HG02884 (cell line): ENCODE results near the gene CCKAR.

Experiments used
- ATAC-seq: cut with Tn5 transposase; IDR thresholded peaks from one replicate; pipeline ENCODE4 v1.9.1; 2021; ENCODE audit warnings: mild to moderate bottlenecking, moderate library complexity; ENCODE audit not compliant: unreplicated experiment

The CCKAR gene

DNA sequence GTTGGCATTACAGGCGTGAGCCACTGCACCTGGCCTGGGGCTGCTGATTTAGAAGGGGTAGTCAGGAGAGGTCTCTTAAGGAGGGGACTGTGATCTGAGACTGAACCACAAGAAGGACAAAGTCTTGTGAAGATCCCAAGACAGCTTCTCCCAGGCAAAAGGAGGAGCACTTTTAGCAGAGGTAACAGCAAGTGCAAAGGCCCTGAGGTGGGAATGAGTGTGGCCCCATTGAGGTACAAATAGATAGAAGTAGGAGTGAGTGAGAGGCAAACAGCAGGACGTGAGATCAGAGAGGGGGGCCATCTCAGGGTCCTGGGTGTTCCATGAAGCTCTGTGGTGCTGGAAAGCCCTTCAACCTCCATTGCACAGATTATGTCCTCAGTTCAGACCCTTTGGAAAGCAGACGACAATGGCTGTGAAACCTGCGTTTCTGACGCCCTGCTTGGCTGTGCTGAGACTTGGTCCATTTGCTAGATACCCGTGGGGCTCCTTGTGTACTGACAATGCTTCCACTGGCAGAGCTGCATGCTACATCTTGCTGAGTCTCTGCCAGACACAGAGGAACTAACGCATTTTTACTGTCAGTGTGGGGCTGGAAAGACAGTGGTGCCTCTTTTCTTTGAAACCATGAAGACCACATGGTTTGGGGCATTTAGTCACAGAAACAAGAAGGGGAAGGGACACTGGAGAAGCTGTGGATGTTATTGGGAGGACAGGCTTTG lies 1.3 kb upstream of the CCKAR start:
- ATAC-seq: no peak

DNA sequence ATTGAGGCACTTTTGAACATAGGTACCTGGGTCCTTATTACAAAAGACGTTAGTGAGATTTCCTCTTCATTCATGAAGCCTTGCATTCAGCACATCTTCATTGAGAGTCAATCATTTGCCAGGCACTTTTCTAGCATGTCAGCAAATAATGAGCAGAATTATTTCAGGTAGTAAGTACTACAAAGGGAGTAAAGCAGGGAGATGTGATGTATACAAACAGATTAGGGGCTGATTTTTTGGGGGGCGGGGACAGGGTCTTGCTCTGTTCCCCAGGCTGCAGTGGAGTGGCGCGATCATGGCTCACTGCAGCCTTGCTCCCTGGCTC lies 638 bp upstream of the CCKAR start:
- ATAC-seq: no peak

DNA sequence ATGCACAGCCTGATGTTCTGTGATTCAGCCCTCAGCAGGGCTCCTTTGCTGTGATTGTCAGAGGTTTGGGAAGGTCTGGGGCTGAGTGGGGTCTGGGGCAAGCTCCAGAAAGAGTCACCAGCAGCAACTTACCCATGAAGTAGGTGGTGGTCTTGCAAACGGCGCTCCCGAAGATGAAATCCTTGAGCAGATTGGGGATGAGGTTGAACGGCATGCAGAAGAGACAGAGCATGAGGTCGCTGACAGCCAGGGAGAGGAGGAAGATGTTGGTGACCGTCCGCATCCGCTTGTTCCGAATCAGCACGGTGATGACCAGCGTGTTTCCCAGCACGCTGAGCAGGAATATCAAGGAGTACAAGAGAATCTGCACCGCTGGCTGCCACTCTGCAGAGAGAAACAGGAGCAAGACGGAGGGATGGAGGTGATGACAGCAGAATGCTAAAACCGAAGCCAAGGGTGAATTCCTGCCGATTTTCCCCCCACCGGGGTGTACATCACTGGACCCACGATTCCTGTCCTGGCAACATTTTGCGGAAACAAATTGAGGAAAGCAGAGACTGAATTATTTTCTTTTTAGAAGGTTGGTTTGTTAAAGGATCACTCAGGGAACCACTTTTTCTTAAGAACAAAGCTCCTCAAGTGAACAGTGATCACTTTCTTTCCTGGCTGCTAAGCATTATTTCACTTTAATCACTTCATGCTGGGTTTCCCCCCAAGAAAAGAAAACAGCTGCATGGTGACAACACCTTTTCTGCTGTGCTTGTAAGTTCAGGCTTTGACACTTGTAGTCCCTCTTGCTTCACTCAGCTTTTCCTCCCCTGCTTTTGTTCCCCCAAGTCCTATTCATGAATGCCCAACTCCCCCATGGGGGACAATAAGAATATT lies 941 bp downstream of the CCKAR start:
- no peak for ATAC-seq

DNA sequence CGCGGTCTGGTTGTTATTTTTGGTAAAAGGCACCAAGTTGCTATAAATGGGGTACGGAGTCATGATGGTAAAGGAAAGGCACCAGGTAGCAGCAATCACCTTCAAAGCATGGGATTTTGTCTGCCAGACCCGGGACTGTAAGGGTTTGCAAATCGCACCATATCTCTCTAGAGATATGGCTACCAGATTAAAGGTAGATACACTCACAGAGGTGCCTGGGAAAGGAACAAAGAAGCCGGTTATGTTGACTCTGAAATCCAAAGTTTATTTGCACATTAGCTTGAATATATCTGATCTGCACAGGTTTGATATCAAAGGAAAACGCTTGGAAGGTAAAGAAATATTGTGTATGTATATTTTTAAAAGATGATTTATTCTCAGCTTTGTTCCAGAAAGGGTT lies 4.6 kb downstream of the CCKAR start:
- no peak for ATAC-seq

DNA sequence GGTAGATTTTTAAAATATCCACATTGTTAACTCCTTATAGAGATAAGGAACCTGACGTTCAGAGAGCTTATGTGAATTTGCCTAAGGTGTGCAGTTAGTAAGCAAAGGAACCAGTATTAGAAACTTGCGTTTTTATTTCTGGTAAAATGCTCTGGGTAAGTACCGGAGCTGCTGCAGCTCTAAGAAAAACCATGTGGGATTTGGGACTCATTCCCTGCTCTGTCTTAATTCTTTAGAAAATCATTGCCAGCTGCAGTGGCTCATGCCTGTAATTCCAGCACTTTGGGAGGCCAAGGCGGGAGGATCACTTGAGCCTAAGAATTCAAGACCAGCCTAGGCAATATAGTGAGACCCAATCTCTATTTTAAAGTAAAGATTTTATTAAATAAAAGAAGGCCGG lies 5.8 kb downstream of the CCKAR start:
- no peak for ATAC-seq

DNA sequence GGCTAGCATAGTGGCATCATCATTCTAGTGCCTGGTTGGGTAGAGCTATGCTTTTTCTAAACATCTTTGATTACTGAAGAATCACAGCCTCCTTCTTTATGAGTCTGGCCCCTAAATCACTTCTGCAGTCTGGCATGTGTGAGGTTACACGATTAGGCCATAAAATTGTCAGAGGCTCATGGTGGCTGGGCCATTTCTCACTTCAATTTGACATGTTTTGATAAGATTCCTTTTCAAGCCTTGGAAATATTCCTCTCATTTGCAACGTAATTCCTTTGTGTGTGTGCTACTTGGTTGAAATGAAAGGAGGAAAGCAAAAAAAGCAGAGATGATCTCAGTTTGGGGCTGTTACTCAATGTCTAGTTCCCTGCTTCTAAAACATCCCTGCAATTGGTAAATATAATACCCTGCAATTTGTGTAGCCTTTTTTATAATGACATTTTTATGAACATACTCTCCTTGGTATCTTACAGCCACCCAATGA lies 6.2 kb downstream of the CCKAR start:
- no peak for ATAC-seq

DNA sequence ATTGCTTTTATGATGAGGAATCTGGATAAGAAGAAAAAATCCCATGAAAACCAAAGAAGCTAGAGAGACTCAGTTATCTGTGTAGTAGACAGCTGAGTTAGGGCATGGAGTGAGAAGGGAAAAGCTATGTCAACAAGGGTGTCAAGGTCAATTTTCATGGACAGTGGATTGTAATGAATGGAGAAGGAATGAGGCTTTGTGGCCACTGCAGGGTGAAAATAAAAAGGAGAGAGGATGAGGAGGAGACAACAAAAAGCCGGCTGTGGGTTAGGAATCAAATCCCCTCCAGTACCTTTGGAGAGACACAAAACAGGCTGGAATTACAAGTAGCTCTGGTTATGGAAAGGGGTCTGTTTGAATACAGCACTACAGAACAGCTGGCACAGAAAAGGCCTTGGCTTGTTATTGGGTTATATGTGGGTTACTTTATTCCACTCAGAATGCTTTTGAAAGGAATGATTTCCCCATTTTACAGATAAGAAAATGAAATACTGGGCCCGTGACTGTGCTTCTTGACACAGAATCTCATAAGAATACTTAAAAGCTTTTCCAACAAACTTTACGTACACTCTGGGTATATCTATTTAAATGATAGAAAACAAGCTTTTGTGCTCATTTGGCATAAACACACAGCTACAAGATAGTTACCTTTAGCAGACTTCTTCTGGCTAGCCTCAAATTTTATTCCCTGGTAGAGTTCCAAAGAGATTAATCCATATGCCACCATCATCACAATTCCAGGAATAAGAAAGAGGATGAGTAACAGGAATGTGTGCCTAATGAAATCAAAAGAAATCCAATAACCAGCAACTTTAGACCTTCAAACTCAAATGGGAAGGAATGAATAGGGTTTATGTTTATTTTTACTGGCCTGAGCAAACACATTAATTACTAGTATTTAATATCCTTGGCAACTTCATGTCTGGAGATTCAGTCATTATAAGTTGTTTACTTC lies 7.5 kb downstream of the CCKAR start:
- no peak for ATAC-seq

DNA sequence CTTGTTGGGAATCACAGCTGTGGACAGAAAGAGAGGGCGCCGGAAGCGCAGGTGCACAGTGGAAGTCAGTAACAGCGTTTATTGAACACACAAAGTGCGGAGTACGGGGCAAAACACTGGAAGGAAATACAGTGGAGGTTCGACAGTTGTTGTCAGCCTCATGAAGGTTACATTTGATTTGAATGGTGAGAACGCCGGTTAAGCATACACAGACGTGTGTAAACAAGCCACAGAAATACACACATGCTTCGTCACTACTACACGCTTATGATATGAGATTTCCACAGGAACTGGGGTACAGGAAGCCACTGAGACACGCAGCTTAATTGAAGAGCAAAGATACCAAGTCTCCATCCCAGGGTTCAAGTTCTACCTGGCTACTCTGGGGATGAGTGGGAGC lies 12.0 kb downstream of the CCKAR start:
- no peak for ATAC-seq

DNA sequence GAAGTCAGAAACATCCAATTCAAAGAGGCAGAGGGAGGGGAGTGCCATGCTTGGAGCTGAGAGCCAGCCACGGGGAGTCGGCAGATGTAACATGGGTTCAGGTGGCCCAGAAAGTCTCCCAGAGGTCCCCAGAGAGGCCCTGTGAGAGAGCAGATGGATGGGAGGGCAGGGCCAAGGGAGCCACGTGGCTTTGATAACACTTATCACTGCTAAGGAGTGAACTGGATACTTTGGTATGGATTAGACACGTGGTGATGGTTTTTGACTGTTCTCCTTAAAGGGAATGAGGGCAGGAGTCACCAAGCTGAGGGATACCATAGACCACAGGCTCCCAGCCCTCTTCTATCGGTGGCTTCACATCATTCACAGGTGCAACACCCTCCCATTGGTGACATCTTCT lies 13.7 kb downstream of the CCKAR start:
- ATAC-seq: no peak

DNA sequence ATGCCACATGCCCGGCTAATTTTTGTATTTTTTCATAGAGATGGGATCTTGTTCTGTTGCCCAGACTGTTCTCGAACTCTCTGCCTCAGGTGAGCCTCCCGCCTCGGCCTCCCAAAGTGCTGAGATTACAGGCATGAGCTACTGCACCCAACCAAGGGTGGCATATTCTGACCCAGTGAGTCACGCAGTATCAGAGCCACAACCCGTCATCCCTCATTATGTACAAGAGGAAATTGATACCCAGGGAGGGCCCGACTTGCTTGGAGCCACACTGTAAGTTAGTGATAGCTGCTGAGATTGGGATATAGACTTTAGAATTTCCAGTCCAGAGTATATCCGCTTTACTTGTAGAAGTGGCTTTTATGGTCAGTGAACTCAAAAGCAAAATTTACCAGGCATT lies 14.6 kb downstream of the CCKAR start:
- ATAC-seq: no peak

DNA sequence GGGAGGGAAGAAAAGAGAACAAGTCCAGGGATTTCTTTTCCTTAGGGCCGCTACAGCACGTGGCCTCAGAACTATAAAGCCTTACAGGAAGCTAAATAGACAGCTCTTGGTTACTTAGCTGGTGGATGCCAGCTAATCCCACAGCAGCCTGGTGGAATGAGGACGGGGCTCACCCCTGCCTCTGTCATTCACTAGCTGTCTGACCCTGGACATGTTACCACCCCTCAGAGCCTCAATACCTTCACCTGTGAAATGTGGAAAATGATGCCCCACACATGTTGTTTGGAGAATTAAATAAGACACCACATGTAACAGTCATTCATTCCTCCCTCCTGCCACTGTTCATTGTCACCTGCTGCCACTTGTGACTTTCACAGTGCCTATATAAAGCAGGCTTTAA lies 15.7 kb downstream of the CCKAR start:
- ATAC-seq: no peak

DNA sequence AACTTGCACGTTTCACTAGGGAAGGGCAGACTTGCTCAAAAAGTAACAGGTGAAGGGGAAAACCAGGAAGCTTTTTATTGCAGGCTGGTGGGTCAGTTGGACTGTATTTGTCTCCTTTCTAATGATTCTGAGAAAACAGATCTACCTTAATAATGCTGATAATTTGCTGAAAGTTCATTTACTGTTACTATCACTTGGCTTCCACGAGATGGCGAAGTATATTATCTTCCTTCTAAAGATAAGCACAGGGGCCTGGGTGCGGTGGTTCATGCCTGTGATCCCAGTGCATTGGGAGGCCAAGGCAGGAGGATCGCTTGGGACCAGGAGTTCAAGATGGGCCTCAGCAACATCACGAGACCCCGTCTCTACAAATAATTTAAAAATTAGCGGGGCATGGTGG lies 16.4 kb downstream of the CCKAR start:
- ATAC-seq: no peak

DNA sequence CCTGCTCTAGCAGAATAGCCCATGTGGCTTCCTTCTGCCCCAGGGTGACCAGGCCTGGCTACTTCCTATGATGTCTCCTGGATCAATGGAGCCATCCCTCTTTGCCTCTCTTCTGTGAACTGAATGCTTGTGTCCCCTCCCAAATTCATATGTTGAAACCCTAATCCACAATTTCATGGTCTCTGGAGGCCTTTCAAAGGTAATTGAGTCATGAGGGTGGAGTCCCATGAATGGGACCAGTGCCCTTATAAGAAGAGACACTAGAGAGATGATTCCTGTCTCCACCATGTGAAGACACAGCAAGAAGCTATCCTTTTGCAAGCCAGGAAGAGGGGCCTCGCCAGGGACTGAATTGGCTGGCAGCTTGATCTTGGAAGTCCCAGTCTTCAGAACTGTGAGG lies 18.4 kb downstream of the CCKAR start:
- no peak for ATAC-seq

DNA sequence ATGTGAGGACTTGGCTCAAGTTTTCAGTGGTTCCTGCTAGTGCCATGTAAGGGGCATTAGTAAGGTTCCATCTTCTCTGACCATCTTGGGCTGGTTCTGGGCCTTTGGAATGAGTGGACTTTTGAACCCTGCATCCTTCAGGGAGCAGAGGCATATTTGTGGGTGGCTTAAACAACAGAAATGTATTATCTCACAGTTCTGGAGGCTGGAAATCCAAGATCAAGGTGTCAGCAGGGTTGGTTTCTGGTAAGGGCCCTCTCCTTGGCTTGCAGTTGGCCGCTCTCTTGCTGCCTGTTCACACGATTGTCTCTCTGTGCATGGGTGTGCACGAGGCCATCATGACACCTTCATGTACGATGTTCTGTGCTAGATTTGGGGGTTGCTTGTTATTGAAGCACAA lies 21.3 kb downstream of the CCKAR start:
- ATAC-seq: no peak

DNA sequence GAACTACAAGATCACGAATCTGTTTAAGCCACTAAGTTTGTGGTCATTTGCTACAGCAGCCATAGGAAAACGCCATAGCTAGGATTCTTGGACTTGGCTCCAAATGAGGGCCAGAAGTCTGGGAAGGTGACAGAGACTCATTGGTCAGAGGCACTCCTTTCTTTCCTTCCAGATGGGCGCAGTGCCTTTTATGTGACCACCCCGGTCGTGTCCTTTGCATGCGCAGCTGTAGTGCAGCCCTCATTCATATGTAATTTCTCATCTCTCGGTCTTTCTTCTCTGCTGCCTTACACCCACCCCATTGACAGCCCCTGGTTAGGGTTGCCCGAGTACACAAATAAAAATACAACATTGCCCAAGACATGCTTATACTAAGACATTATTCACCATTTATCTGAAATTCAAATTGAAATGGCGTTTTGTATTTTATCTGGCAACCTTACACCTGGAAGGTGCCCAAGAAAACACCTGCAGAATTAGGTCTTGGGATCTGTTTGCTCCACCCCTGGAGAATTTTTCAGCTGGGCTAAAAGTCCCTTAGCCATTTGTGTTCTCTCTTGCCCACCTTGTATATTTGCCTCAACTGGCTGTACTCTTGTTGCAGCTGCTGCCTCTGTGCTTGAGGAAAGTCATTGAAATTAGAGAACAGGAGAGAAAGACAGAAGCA lies 21.9 kb downstream of the CCKAR start:
- no peak for ATAC-seq

DNA sequence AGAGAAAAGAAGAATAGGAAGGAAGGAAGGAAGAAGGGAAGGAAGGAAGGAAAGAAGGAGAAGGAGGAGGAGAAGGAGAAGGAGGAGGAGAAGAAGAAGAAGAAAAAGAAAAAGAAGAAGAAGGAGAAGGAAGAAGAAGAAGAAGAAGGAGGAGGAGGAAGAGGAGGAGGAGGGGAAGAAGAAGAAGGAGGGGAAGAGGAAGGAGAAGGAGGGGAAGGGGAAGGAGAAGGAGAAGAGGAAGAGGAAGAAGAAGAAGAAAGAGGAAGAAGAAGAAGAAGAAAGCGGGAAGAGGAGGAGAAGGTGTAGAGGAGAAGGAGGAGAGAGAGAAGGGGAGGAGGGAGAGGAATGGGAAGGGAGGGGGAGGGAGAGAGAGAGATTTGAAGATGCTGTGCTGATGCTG lies 22.6 kb downstream of the CCKAR start:
- ATAC-seq: no peak

DNA sequence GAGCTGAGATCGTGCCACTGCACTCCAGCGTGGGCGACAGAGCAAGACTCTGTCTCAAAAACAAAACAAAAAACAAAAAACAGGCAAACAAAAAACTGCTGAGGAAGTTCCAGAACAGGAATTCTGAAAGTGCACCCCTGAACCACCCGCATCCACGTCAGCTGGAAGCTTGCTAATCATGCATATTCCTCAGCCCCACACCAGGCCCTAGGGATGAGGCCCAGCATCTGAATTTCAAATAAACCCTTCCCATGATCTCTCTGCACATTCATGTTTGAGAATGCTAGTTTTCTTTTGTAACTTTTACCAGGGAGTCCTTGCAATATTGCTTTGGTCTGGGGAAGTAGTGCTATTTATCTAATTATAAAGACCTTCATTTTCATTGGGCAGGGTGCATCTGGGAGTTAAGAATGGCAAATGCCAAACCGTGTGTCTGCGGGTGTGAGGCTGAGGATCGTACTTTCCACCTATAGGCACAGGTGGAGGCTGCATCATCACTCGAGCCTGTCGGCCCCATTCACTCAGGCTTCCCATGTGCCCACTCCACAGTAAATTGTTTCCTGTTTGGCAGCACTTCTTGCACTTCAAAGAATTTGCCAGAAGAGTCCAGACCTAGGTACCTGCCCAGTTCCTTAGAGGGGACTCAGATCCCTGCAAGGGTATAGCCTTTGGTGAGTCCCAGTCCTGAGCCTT lies 23.6 kb downstream of the CCKAR start:
- no peak for ATAC-seq

DNA sequence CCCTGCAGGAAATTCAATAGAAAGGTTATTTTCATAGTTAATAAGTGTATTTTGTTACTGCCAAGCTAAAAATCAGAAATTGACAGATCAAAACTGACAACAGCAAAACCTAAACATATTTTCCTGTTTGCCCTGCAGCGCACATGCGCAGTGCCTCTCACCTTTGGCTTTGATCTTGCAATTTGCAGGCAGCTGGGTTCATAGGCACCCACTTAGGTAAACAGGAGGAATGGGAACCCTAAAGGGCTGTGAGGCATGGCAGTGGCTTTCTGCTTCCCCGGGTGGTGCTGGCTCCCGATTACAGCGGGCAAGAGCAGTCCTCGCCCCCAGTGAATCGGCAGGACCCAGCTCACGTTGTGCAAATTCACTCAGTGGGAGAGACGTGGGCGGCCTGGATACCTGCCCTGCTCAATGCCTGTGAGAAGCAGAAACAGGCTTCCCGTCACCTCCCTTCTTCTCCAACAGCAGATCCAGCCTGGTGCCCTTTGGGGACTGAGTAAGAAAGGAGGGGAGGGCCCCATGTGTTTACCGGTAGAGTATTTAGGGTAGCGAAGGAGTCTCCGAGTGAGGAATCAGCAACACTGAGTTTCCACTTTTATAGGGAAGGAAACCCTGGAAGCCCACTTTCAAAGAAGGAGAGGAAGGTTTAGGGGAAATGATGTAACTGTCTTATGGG lies 25.7 kb downstream of the CCKAR start:
- no peak for ATAC-seq

DNA sequence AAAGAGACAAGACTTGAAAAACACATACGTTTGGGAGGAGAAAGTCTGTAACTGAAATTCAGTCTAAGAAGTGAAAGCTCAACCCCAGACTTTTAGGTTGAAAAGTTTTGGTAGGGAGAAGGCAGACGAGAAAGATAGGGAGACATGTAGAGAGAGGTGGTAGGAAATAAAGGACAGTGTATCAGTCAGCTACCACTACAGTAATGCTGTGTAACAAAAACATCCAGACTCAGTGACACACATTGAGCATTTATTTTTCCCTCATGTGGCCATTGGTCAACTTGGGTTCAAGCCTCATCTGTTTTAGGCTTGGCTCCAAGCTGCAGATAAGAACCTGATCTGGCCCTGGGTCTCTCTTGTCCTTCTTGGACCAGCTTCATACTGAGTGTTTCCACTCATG lies 26.9 kb downstream of the CCKAR start:
- ATAC-seq: no peak

DNA sequence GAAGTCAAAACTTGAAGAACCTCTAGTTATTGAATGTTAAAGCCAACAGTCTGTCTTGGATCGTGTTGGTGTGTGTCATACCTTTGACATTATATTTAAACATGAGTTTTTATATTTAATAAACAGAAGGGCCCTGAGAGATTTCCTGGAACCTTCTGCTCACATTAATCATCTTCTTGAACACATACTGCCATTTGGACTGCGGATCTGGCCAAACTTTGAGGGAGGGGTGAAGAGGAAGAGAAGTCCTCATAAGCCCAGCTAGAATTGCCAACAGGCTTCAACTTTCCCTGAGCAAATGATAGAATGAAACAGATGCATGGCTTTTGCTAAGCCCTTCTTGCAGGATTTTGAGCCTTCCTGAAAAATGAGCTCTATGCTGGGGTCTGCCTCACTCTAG lies 27.4 kb downstream of the CCKAR start:
- no peak for ATAC-seq
